Endodermal cell (in vitro differentiated cells): ENCODE measurements around the gene BCLAF1. TPM values are rescaled to one million over a fixed set of nuclear protein-coding genes. Genes with fewer than 3 reads are reported as not detected.

ENCODE experiments used
- DNase-seq: peaks from one replicate; pipeline ENCODE4 v3.0.0-alpha.2; 2017
- H3K27ac ChIP-seq: 2 replicates; pipeline ENCODE4 v1.5.1; 2013; ENCODE audit warnings: mild to moderate bottlenecking, low read depth, low read length, moderate library complexity
- H3K27me3 ChIP-seq: 2 replicates; pipeline ENCODE4 v1.6.1; 2013; ENCODE audit warnings: mild to moderate bottlenecking, low read length, moderate library complexity; ENCODE audit not compliant: insufficient read depth, control insufficient read depth, poor library complexity, severe bottlenecking
- H3K36me3 ChIP-seq: 2 replicates; pipeline ENCODE4 v1.7.0; 2013; ENCODE audit warnings: mild to moderate bottlenecking, low read length, moderate library complexity; ENCODE audit not compliant: control insufficient read depth, insufficient read depth
- H3K4me1 ChIP-seq: one replicate; pipeline ENCODE4 v1.7.0; 2013; ENCODE audit warnings: low read length; ENCODE audit not compliant: control insufficient read depth, insufficient read depth
- H3K4me3 ChIP-seq: 2 replicates; pipeline ENCODE4 v1.5.1; 2013; ENCODE audit warnings: mild to moderate bottlenecking, low read length, moderate library complexity
- H3K9ac ChIP-seq: 2 replicates; pipeline ENCODE4 v1.6.1; 2013; ENCODE audit warnings: mild to moderate bottlenecking, low read length, moderate library complexity; ENCODE audit not compliant: poor library complexity, severe bottlenecking; ENCODE audit errors: extremely low read depth
- H3K9me3 ChIP-seq: 2 replicates; pipeline ENCODE4 v1.6.1; 2013; ENCODE audit warnings: mild to moderate bottlenecking, low read length, moderate library complexity; ENCODE audit not compliant: control insufficient read depth
- H3K27ac Mint-ChIP-seq: 2 replicates; pipeline ENCODE4 v1.8.0; 2020; ENCODE audit warnings: mixed read lengths
- H3K27me3 Mint-ChIP-seq: 2 replicates; pipeline ENCODE4 v1.8.0; 2021; ENCODE audit warnings: mild to moderate bottlenecking, mixed read lengths; ENCODE audit not compliant: insufficient read depth
- H3K36me3 Mint-ChIP-seq: 2 replicates; pipeline ENCODE4 v1.8.0; 2020; ENCODE audit warnings: low read depth, mixed read lengths
- H3K4me1 Mint-ChIP-seq: 2 replicates; pipeline ENCODE4 v1.8.0; 2020; ENCODE audit warnings: mixed read lengths
- H3K4me3 Mint-ChIP-seq: 2 replicates; pipeline ENCODE4 v1.8.0; 2020; ENCODE audit warnings: mild to moderate bottlenecking, moderate library complexity, mixed read lengths
- H3K9me3 Mint-ChIP-seq: 2 replicates; pipeline ENCODE4 v1.8.0; 2020; ENCODE audit warnings: mild to moderate bottlenecking, mixed read lengths
- CTCF ChIP-seq: fragments of 200-600 bp; sonication (generic); conservative IDR thresholded peaks from 2 replicates; pipeline ENCODE4 v1.5.0; 2021; ENCODE audit warnings: antibody characterized with exemption, mild to moderate bottlenecking
- WGBS, 2 experiments: methylation state at CpG; one replicate each; pipeline versions ENCODE4 v1.1.5 to v1.1.7; 2013; ENCODE audit warnings: missing lambda C conversion rate in 2 of 2, mixed read lengths in 1 of 2; ENCODE audit not compliant: insufficient coverage in 1 of 2, insufficient read length in 1 of 2; 5-methylcytosine and 5-hydroxymethylcytosine counted together
- total RNA-seq, 2 donors: library from RNA; stranded (reverse); fragmentation: NEBNext Ultra II Directional in 1 of 2; extraction: Animal tissue kit (Norgen Biotek cat#: 25700) in 1 of 2; gene quantifications; 2 replicates in 1 of 2; 3 replicates in 1 of 2; pipeline ENCODE4 v1.2.1, GENCODE V29; 2021

Gene BCLAF1
- total RNA-seq, 2 donors from 2014 or later = 130 to 194 TPM

DNA sequence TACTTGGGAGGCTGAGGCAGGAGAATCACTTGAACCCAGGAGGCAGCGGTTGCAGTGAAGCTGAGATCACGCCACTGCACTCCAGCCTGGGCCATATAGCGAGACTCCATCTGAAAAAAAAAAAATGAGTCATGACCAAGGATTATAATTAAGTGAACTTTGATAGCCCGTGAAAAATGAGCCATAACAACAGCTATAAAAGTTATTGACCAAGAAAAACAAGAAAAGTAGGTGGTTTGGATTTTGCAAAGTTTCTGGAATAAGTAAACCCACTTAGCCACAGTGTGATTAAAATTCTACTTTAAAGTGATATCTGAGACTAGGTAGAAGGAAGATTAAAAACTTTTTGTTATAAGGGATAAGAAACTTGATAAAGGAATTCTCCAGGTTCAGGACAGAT lies 25.9 kb upstream of the BCLAF1 start:
- Mint-ChIP-seq H3K36me3 (no peaks in the 10 kb centered on the region), H3K27ac (no peak overlapping the region), H3K9me3 (no peaks in the 10 kb centered on the region), H3K4me1 (no peaks in the 10 kb centered on the region), H3K27me3 (peaks cover 4% of the 10 kb centered on the region), H3K4me3 (no peak overlapping the region)
- TF ChIP-seq CTCF = no peak
- WGBS, 2 experiments = 83% methylated on average over 4 of the region's 4 CpGs; no CpG with 5 or more reads in 1 of the 2 experiments
- H3K9me3 ChIP-seq = no peaks in the 10 kb centered on the region
- H3K36me3 ChIP-seq = no peaks in the 10 kb centered on the region
- H3K4me1 ChIP-seq = no peaks in the 10 kb centered on the region
- no peak overlapping the region for H3K9ac ChIP-seq
- peaks cover 5% of the 10 kb centered on the region for H3K27me3 ChIP-seq
- no peak overlapping the region for H3K27ac ChIP-seq
- no peak overlapping the region for H3K4me3 ChIP-seq
- DNase-seq = no peak

DNA sequence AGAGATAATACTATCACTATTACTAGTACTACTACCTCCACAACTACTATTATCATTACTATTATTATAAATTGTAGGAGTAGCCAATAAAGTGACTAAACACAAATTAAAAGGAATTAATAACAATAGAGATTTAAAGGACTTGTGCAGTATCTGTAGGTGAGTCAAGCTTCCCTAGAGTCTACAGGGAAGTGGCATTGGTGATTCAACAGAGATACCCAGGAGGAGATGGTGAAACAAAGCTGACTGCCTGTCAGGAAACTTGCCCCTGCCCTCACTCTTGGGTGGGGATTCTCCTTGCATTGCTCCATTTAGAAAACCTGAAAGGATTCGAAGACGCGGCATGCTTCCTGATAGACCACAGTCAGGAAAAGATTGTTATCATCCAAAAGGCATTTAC lies 23.3 kb upstream of the BCLAF1 start:
- peaks cover 5% of the 10 kb centered on the region for H3K27me3 ChIP-seq
- H3K9me3 ChIP-seq = no peaks in the 10 kb centered on the region
- Mint-ChIP-seq H3K36me3 (no peaks in the 10 kb centered on the region), H3K27me3 (peaks cover 3% of the 10 kb centered on the region), H3K9me3 (no peaks in the 10 kb centered on the region), H3K4me1 (no peaks in the 10 kb centered on the region), H3K4me3 (no peak overlapping the region), H3K27ac (no peak overlapping the region)
- no peak for DNase-seq
- WGBS, 2 experiments = 94% methylated on average over 3 of the region's 3 CpGs
- H3K36me3 ChIP-seq = no peaks in the 10 kb centered on the region
- TF ChIP-seq CTCF = no peak
- no peak overlapping the region for H3K4me3 ChIP-seq
- no peaks in the 10 kb centered on the region for H3K4me1 ChIP-seq
- no peak overlapping the region for H3K9ac ChIP-seq
- no peak overlapping the region for H3K27ac ChIP-seq

- Histone ChIP-seq H3K36me3 (no peaks in the 10 kb centered on the region), H3K9ac (no peak overlapping the region), H3K27me3 (peaks cover 5% of the 10 kb centered on the region), H3K4me1 (no peaks in the 10 kb centered on the region), H3K9me3 (no peaks in the 10 kb centered on the region), H3K4me3 (no peak overlapping the region), H3K27ac (no peak overlapping the region)
- peaks cover 3% of the 10 kb centered on the region for H3K27me3 Mint-ChIP-seq
- H3K9me3 Mint-ChIP-seq = no peaks in the 10 kb centered on the region
- no peak overlapping the region for H3K4me3 Mint-ChIP-seq
- no peak overlapping the region for H3K27ac Mint-ChIP-seq
- no peak for TF ChIP-seq CTCF
- no peaks in the 10 kb centered on the region for H3K4me1 Mint-ChIP-seq
- DNase-seq = no peak
- H3K36me3 Mint-ChIP-seq = no peaks in the 10 kb centered on the region
- 82 to 100% methylated on average over 1 of the region's 1 CpG for WGBS, 2 experiments
These were observed 20.2 kb upstream of the BCLAF1 start for GRCh38 chr6:136309729-136310311.
